Uterus (tissue), 4 donors: ENCODE results near the gene CBLIF. TPM values are rescaled to one million over a fixed set of nuclear protein-coding genes. Genes with fewer than 3 reads are reported as not detected.

Experiments used
- DNase-seq, 2 donors: peaks; one replicate each; pipeline ENCODE4 v3.0.0-alpha.2; 2019 to 2020
- H3K27ac ChIP-seq, 2 donors: fragments of 200-600 bp; sonication (generic); 1 replicate in 1 of 2; 2 replicates in 1 of 2; pipeline ENCODE4 v1.5.1; 2016 to 2018
- H3K27me3 ChIP-seq, 2 donors: fragments of 200-600 bp; sonication (generic); one replicate each; pipeline ENCODE4 v1.5.1; 2018 to 2019; ENCODE audit warnings: control low read depth in 1 of 2
- H3K36me3 ChIP-seq, 2 donors: fragments of 200-600 bp; sonication (generic); one replicate each; pipeline ENCODE4 v1.5.1; 2019; ENCODE audit warnings: control low read depth in 1 of 2
- H3K4me1 ChIP-seq, 2 donors: fragments of 200-600 bp; sonication (generic); one replicate each; pipeline ENCODE4 v1.5.1; 2018 to 2019; ENCODE audit warnings: control low read depth in 1 of 2
- H3K4me3 ChIP-seq, 2 donors: fragments of 200-600 bp; sonication (generic); 1 replicate in 1 of 2; 2 replicates in 1 of 2; pipeline ENCODE4 v1.5.1; 2018 to 2019; ENCODE audit warnings: mild to moderate bottlenecking in 1 of 2
- H3K9me3 ChIP-seq, 2 donors: fragments of 200-600 bp; sonication (generic); one replicate each; pipeline ENCODE4 v1.5.1; 2019; ENCODE audit warnings: control low read depth in 1 of 2
- CTCF ChIP-seq, 4 experiments: fragments of 200-600 bp in 2 of 4; fragments of 450-650 bp in 2 of 4; sonication (generic) in 2 of 4; IDR thresholded peaks; one replicate each; pipeline ENCODE4 v1.5.1; 2016 to 2019; ENCODE audit warnings: antibody characterized with exemption in 4 of 4, mild to moderate bottlenecking in 2 of 4, moderate library complexity in 1 of 4
- POLR2A ChIP-seq, 2 donors: fragments of 450-650 bp; IDR thresholded peaks; one replicate each; pipeline ENCODE4 v1.6.1; 2016; ENCODE audit warnings: antibody characterized with exemption in 2 of 2, mild to moderate bottlenecking in 1 of 2, moderate library complexity in 1 of 2
- intact Hi-C: fragments of 100-400 bp; cut with DNase I; formaldehyde crosslinking; loops from one replicate; pipeline ENCODE4 v1.15.1; 2023; ENCODE audit warnings: low total_unique reads
- total RNA-seq, 4 donors: library from RNA; depleted of rRNA in 3 of 4; stranded (reverse); fragments of >200 nt in 3 of 4; gene quantifications; one replicate each; pipeline versions ENCODE4 v1.1.0 to v1.2.4, GENCODE V29; 2014 to 2023
- donor health status: DM: yes; HTN: yes; CAD: no.

Gene CBLIF
- total RNA-seq, 4 donors from 2014 or later: not detected

- Histone ChIP-seq H3K9me3 (no peaks in the 10 kb centered on the region), H3K4me1 (no peaks in the 10 kb centered on the region), H3K4me3 (no peak within 1 kb of the TSS), H3K36me3 (no peaks in the 10 kb centered on the region), H3K27ac (no peak within 1 kb of the TSS), H3K27me3 (no peaks in the 10 kb centered on the region)
- TF ChIP-seq CTCF (IDR thresholded peaks at IDR 0.05) (no peak), POLR2A (IDR thresholded peaks at IDR 0.05) (no peak)
- no peak for DNase-seq
- intact Hi-C loops: no loop called here
These were observed 33.3 kb upstream of the CBLIF start, which contains the start of gene OOSP3 for GRCh38 chr11:59878575-59878974. TSS of gene OOSP3 (plus strand) at chr11:59878782. CDS start at chr11:59878809, 27 bp downstream.

GRCh38 chr11:59877784-59878183 lies 32.5 kb upstream of the CBLIF start:
- Histone ChIP-seq H3K4me1 (no peaks in the 10 kb centered on the region), H3K36me3 (no peaks in the 10 kb centered on the region), H3K9me3 (no peaks in the 10 kb centered on the region), H3K27me3 (no peaks in the 10 kb centered on the region), H3K27ac (no peak overlapping the region), H3K4me3 (no peak overlapping the region)
- no peak for DNase-seq
- TF ChIP-seq CTCF (IDR thresholded peaks at IDR 0.05) (no peak), POLR2A (IDR thresholded peaks at IDR 0.05) (no peak)
- intact Hi-C loops: no loop called here

- H3K27me3 ChIP-seq: no peaks in the 10 kb centered on the region
- H3K4me1 ChIP-seq: no peaks in the 10 kb centered on the region
- H3K4me3 ChIP-seq: no peak overlapping the region
- DNase-seq: no peak
- H3K36me3 ChIP-seq: no peaks in the 10 kb centered on the region
- no peak for TF ChIP-seq POLR2A (IDR thresholded peaks at IDR 0.05)
- no peak for TF ChIP-seq CTCF (IDR thresholded peaks at IDR 0.05)
- H3K9me3 ChIP-seq: no peaks in the 10 kb centered on the region
- intact Hi-C loops: no loop called here
- H3K27ac ChIP-seq: no peak overlapping the region
These were observed 32.0 kb upstream of the CBLIF start for GRCh38 chr11:59877325-59877724.

GRCh38 chr11:59875856-59876519 lies 30.7 kb upstream of the CBLIF start:
- no peaks in the 10 kb centered on the region for H3K36me3 ChIP-seq
- no peak for TF ChIP-seq CTCF (IDR thresholded peaks at IDR 0.05)
- TF ChIP-seq POLR2A (IDR thresholded peaks at IDR 0.05): no peak
- H3K4me3 ChIP-seq: no peak overlapping the region
- no peaks in the 10 kb centered on the region for H3K9me3 ChIP-seq
- H3K27ac ChIP-seq: no peak overlapping the region
- no peak for DNase-seq
- H3K4me1 ChIP-seq: no peaks in the 10 kb centered on the region
- intact Hi-C loops: no loop called here
- H3K27me3 ChIP-seq: no peaks in the 10 kb centered on the region

GRCh38 chr11:59872076-59872475 lies 26.8 kb upstream of the CBLIF start:
- Histone ChIP-seq H3K27me3 (no peaks in the 10 kb centered on the region), H3K36me3 (no peaks in the 10 kb centered on the region), H3K27ac (no peak overlapping the region), H3K4me1 (no peaks in the 10 kb centered on the region), H3K9me3 (no peaks in the 10 kb centered on the region), H3K4me3 (no peak overlapping the region)
- DNase-seq: no peak
- TF ChIP-seq CTCF (IDR thresholded peaks at IDR 0.05): no peak
- TF ChIP-seq POLR2A (IDR thresholded peaks at IDR 0.05): no peak
- intact Hi-C loops: no loop called here
